Muscle of arm (tissue), 12 donors: ENCODE results near the gene PKP4. TPM values are rescaled to one million over a fixed set of nuclear protein-coding genes. Genes with fewer than 3 reads are reported as not detected.

Experiments
- DNase-seq: peaks from one replicate; pipeline ENCODE4 v3.0.0-alpha.2; 2013
- polyA plus RNA-seq, 12 donors: library from polyadenylated mRNA; unstranded; fragments of 120-200 nt; gene quantifications; one replicate each; pipeline ENCODE4 v1.2.1, GENCODE V29; 2013; ENCODE audit not compliant: insufficient read length in 12 of 12

Gene PKP4
- polyA plus RNA-seq, 12 donors = 20.8 to 64.5 (median 29.0) TPM; not detected in 1

DNA sequence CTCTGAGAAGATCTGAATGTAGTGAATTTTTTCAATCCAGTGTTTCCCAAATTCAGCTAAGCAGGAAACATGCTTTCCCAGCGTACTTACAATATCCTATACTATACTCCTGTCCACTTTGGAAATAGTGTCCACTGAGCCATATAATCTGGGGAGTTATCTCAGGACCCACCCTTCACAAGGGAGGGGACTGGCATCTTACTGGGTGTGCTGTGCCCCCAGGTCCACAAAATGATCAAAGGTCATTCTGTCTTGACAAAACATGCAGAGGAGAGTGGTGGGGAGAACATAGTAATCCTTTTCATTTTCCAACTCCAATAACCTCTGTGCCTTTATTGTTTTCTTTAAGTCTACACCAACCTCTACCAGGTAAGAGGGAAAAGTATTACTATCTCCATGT, 258.6 kb downstream of the PKP4 start:
- no peak for DNase-seq

DNA sequence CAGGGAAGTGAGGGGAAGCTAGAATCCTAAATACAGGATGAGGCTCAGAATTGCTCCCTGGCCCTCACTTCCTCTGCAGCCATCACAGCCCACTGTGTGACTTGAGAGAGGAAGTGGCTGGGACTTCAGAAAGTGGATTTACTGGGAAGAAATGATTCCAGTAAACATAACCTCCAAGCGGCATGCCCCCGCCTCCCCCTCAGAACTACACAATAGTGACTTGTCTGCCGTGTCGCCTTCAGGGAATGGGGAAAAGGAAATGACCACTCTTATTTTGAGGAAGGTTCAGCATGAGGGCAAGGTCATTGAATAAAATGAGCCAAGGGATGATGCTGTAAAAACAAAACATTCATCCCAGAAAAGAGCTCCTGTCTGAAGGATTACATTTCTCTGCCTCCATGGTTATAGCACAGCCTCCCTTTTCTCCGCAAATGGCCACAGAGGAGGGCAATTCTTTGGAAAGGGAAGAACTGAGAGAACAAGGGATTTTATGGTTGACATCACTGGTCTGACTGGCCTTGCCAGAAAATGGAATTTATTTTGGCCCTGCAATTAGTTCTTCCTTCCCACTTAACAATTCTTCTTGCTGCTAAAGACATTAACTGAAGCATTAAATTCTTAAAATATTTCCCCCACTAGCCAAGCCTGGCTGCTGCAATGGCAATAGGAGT, 259.5 kb downstream of the PKP4 start:
- DNase-seq = peak; percentile 57

DNA sequence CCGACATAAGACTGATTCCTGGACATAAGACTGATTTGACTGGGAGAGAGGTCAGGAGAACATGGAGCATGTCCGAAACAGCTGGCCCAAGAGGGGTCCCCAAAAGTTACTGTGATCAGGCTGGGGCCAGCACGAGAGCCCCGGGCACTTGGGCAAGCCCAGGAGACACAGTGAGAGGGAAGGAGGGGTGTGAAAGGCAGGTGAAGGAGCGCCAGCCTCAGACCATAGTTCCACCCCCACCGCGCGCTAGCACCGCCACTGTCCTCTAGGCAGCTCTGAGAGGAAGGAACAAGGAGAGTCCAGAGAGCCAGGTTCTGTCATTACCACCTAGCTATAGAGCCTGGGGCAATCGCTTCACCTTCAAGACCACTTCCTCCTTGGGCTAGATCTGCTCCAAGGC, 260.2 kb downstream of the PKP4 start:
- no peak for DNase-seq

DNA sequence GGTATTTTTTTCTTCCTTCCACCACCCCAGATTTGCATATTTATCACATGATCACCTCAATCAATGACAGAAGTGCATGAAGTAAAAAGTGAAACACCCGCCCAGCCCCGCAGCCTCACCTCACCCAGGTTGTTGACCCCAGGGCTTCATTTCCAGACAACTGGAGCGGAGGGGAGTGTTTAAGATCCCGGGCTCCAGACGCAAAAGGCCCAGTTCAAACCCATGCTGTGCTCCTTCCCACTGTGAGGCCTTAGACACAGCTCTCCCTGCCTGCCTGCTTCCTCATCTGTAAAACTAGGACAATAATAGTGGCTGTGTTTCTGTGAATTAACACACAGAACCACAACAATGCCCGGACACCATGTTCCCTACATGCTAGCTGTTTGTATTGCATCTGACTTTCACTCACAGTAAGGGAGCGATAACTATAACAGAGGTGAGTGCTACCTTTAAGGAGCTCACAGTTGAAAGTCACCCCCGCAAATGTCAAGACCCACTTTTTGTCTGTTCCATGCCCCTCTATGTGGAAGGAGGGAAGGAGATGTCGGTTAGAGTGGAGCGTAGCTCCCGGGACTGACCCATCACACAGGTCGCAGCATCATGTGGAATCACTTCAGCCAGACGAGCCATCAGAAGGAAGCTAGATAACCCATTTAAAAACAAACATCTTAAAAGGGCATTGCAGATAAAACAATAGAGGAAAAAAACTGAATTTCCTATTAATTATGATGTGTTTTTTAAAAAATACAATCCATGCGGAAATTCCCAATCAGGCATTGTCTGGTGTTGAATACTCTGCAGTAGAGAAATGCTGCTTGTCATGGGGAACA, 260.8 kb downstream of the PKP4 start:
- no peak for DNase-seq

DNA sequence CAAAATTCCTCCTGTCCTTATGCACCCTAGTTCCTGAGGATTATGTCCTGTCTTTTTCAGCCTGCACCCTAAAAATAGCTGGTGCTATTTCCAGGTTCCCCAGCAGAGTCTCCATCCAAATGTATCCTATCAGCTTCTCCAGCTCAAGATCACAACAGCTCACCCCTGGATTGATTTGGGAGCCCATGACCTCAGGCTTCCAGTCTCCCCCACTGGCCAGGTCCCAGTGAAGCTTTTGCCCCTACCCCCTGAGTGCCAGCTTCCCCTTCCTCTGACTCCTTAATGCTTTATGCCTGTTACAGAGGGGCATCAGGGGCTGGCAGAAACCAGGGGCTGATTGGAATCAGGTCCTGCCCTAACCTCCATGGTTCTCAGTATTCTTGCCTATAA, 261.4 kb downstream of the PKP4 start:
- DNase-seq = no peak

DNA sequence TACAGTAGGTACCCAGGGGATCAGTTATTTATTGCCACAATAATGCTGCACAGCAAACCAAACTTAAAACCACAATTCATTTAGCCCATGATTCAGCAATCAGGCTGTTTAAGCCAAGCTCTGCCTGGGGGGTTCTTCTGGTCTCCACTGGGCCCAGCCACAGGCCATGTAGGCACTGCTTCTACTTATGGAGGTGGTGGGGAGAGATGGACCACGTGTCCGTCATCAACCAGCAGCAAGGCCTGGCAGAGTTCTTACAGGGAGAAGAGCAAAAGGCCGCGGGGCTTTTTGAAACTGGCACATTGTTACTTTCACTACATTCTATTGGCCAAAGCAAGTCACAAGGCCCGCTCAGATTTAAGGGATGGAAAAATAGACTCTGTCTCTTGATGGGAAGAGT, 262.1 kb downstream of the PKP4 start:
- no peak for DNase-seq

DNA sequence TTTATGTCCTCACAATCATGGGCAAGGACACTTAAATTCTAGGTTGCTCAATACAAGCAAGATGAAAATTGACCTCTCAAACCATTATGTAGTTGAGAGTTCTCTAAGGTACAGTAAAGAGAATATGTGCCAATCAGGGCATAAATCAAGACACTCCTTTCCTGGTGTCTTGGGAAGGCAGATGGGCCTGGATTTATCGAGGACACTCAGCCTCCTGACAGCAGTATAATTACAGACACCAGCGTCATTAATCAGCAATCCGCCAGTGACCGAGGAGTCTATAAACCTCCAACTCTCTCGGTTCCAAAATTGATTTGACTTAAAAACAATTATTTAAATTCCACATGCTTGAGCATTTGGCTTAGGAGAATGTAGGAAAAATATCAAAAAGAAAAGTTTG, 262.7 kb downstream of the PKP4 start:
- no peak for DNase-seq

DNA sequence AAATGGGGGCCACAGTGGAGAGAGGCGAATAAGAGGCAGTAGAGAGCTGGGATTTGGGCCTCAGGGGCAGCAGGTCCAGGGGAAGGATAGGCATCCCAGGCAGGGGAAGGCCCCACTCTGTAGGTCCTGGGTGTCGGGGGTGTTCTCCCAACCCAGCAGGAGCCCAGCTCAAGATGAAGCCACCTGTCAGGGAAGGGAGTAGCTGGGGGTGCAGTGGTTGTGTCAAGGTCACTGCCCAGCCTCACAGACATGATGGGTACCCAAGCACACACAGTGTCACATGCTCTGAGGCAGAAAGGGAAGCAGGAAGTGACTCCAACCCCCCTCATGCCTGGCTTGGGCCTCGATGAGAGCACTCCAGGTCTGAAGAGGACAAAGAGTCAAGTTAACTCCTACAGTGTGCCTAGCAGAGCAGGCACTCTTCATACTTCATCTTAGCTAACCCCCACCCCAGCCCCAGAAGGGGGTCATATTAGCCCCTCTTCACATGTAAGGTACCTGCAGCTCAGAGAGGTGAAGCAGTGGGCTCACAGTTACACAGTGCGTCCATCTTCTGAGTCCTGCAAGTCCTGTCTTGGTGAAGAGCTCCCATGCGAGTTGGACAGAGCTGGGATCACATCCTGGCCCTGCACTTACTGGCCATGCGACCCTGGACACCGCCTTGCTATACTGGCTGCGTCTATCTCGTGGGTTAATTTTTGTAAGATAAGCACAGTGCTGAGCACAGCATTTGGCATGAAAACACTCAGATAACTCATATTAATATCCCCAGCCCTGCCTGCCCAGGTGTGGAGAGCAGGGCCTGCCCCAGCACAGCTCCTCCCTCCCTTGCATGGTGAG, 265.7 kb downstream of the PKP4 start:
- DNase-seq = no peak

DNA sequence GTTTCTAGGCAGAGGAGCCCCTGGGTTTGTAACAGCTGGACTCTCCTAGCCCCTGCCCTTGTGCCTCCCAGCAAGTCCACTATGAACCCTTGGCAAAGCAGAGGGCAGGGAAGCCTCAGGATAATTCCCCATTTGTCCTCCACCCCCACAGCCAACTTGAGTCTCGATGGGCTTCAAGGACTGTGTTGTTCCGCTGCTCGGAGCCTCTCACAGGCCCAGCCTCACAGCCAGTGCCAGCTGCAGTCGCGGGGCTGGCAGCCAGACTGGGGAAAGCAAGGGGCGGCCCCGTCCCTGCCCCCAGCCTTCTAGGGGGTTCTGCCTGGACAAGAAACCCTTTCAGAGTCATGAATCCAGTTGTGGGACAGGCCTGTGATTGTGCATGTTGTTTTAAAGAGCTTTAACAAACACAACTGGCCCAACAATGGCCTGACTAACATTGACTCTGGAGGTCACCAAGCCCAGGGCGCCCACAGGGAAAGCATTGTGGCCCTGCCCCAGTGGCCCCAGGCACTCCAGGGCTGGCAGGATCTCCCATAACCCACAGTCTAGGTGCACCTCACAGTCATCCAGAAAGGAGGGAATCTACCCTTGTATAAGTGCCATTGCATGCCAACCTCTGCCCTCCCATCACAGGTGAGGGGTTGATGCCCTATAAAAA, 266.6 kb downstream of the PKP4 start:
- DNase-seq = no peak

DNA sequence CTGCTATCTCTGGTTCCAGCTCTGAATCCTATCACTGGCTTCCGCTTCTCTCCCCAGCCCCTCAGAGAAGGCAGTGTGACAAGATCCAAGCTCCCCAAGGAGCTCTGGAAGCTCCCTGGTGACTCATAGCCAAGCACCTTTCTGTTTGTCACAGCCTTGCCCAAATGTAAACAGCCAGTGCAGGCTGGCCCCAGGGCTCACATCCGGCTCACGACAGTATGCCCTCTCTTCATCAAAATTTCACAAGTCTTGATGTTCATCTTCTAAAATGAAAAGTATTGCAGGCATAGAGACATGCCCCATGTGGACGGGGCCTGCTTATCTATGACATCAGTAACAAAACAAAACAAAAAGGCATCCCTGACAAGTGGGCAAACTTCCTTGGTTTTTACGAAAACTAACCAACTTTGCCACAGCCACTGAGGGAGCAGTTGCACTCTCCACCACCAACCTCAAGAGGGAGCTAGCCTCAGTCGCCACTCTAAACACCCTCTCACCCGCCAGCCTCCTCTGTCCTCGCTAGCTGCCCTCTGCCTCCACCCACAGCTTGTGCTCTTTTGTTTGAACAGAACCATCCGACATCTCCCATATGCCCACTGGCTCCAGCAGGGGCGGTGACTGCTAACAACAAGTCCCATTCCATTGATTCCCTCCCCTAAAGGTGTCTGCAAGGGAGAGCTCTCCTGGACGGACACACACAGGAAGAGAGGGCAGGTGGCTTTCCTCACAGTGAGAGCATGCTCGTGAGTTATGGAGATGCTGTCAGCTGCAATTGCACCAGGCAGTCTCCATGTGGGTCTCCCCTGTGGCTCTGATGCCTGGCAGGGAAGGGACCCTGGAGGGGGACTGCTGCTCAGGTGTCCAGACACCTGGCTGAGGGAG, 267.4 kb downstream of the PKP4 start:
- no peak for DNase-seq

DNA sequence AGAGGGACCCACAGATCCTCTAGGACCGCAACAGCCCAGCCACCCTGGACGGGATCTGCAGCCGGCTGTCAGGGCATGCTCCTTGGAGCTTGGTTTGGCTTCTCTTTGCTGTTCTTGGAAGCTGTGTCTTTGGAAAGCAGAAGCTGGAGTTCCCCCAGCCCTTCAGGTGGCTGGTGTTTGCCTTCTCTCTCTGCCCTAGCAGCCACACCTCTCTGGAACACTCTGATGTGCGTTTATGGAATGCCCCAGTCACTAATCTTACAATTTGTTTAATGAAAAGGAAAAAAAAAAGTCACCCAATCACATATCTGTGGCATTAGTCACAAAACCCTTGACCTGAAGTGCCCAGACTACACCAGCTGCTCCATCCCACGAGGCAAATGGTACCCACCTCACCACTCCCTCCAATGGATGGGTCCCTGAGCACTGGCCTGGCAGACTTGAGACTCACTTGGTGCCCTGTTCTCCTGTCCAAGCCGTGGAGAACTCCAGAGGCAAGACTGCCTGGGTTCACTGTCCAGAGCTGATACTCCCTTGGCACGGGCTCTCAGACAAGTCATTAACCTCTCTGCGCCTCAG, 268.1 kb downstream of the PKP4 start:
- DNase-seq = no peak

DNA sequence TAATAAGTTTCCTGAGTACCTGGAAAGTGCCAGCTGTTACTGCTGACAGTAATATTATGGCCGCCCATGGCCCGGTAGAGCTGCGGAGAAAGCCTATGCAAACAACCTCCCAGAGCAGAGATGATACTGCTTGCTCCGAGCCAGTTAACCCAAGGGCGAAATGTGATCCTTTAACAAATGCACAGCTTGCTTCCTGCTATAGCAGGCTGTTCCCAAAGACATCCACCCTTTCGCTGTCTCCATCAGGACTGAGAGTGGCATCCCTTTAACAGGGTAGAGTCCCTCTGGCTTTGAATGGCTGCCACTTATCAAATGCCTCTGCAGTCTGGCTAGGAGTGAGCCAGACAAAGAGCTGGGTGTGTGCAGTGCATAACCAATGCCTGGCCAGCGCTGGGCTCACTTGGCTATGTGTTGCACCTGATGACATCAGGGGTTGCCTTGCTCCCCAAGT, 268.7 kb downstream of the PKP4 start:
- no peak for DNase-seq

DNA sequence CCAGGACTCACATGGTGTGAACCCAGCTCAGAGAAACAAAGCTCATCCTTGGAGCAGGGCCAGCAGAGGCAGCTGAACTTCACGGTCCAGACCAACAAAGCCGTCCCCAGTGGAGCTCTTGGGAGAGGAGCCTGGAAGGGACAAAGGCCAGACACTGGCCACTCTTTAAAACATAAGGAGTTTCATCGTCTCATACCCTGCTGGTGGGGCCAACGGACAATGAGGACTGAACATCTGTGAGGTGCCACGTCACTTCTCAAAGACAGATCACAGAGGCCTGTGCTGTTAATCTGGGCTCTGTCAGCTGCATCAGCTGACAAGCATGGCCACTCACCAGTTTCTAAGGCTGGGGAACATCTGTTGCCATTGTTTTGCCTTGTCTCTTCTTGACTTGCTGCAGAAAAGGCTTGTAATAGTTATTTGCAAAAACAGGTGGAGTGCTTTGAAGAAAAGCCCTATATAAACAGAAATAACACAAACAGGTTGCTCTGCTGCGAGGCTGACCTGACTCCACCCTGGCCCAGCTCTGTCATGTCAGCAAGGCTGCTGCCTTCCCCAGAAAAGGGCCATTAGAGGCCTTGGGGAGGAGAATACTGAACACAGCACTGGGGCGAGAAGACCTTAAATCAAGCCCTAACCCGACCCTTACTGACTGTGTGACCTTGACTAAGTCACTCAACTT, 270.3 kb downstream of the PKP4 start:
- DNase-seq = peak; percentile 45

DNA sequence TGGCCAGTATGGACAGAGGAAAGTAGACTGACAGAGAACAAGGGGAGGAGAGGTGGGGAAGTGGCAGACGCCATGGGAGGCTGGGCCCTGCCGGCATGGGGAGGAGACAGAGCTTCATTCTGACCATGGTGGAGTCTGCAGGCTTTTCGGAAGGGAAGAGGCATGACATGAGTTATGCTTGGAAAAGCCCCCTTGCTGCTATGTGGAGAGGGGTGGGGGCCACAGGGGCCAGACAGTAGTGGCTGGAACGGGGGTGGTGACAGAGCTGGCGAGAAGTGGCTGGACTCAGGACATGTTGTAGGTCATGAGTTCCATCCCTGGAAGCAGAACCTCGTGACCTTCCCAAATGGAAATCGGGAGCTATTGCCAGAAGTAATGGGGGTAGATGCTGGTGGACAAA, 271.7 kb downstream of the PKP4 start:
- no peak for DNase-seq

DNA sequence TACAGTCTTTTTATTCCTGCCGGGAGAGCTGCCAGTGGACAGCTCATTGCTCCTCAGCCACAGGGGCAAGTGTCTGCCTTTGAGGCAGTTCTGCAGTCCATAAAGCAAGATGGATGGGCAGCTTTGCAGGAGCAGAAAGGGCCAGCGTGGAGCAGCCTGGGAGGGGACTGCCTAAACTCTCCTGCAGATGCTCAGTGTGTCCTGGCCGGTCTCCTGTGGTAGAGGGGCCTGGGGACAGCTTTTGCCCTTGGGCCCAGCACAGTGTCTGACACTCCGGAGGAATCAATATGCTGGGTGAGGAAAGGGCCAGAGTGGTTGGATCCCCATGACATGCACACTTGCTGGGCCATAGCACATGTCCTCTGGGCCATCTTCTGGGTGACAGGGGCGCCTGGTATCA, 272.7 kb downstream of the PKP4 start:
- no peak for DNase-seq

DNA sequence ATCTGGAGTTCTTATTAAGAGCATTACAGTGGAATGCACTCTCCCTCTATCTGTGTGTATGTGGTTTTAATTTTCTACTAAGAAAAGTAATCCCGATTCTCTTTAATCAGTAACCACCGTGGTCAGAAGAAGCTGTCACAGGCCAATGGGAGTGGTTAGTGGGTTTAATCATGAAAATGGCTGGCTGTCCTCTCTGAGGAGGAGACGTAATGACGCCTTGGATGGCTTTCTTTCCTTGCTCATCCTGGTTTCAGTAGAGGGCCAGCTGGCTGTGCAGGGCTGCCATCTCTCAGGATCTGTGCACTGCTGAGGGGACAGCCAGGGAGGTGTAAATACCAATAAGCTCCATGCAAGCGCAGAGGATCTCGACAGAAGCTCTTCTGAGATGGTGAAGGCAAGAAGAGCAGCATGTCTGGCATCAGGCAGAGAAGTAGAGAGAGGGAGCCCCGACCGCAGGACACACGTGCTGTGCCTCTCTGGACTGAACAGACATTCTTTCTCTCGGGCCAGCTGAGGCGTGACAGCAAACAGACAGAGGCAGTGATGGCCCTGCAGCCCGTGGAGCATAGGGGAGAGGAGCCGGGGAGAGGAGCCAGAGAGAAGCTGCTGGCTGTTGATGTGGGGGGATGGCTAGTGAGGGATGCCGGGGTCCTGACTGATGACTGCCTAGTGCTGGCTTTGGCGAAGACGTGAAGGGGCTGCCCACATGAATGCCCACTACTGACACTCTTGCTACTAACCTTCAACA, 273.3 kb downstream of the PKP4 start:
- no peak for DNase-seq

DNA sequence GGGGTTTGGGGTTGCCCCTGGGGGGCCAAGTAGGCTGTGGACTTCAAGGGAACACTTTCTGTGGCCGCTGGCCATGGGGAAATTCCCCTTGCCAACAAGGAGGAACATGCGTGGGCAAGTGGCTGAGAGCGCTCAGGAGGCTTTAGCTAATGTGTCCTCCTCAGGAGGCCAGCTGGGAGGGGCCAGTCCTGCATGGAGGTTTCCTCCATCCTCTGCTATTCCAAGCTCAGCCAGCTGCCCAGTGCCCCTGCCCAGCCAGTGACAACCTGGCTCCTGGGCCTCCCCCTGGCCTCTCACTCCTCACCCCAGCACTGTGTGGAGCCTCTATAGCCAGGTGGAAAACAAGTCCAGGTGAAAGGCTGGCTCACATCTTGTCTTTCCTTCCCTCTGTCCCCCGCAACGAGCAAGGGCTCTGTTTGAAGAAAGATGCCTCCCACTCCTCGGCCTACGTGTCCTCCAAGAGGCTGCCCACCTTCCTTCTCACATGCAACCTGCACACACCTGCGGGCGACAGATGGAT, 273.9 kb downstream of the PKP4 start:
- no peak for DNase-seq

DNA sequence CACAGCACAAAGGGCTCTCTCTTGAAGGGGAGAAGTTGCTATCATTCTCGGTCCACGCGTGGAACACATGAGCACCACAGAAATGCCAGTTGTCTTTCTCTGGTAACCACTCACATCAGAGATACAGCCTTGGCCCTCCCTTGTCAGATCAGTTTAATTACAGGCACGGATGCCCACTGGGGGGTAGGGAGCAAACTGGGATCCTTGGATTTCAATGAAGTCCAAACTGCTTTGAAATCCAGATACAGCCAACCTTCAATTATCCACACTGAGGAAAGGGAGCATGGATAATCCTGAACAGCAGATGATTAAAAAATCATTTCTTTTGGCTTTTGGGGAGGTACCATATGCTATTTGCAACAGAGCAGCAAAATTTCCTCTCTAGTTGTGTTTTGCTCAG, 274.6 kb downstream of the PKP4 start:
- no peak for DNase-seq
